H1 (cell line): ENCODE data around the gene IL36A. TPM values are rescaled to one million over a fixed set of nuclear protein-coding genes. Genes with fewer than 3 reads are reported as not detected.

Source experiments
- CTCF ChIA-PET: fragments of 300-600 bp; sonication (Branson Sonifier 250); formaldehyde crosslinking; loops from one replicate; lab custom pipeline; 2021; ENCODE audit not compliant: partially characterized antibody; lab: Charles Lee
- POLR2A ChIA-PET: fragments of 300-600 bp; sonication (Branson Sonifier 250); formaldehyde crosslinking; loops from one replicate; lab custom pipeline; 2021; ENCODE audit warnings: inconsistent platforms; ENCODE audit not compliant: partially characterized antibody; lab: Charles Lee
- DNase-seq, 2 experiments: peaks; one replicate each; pipeline versions ENCODE4 v3.0.0 to v3.0.0-alpha.2; 2010 to 2022; ENCODE audit warnings: low spot score in 2 of 2, low read depth in 1 of 2, mixed read lengths in 1 of 2
- FAIRE-seq: peaks from 2 replicates; lab custom pipeline; 2011; peaks lifted over from hg19 to GRCh38; lab: Jason Lieb, UNC
- H2AFZ ChIP-seq: 2 replicates; pipeline ENCODE4 v1.8.1; 2012; ENCODE audit warnings: low read length, inconsistent platforms
- H2AK5ac ChIP-seq: 2 replicates; pipeline ENCODE4 v1.6.1; 2013; ENCODE audit warnings: low read depth, low read length
- H2BK120ac ChIP-seq: replicated peaks from 2 replicates; pipeline ENCODE3; 2013; ENCODE audit warnings: low read depth, low read length, inconsistent platforms
- H2BK12ac ChIP-seq: 2 replicates; pipeline ENCODE4 v1.6.1; 2013; ENCODE audit warnings: low read depth, low read length
- H2BK15ac ChIP-seq: 2 replicates; pipeline ENCODE4 v1.6.1; 2013; ENCODE audit warnings: low read length
- H2BK20ac ChIP-seq: 2 replicates; pipeline ENCODE4 v1.6.1; 2013; ENCODE audit warnings: low read length
- H2BK5ac ChIP-seq: 2 replicates; pipeline ENCODE4 v1.6.1; 2013; ENCODE audit warnings: low read depth, low read length
- H3K14ac ChIP-seq: 2 replicates; pipeline ENCODE4 v1.6.1; 2013; ENCODE audit warnings: inconsistent platforms; ENCODE audit not compliant: insufficient read length
- H3K18ac ChIP-seq: 2 replicates; pipeline ENCODE4 v1.6.1; 2013; ENCODE audit warnings: low read length; ENCODE audit errors: extremely low read depth
- H3K23ac ChIP-seq: 2 replicates; pipeline ENCODE4 v1.6.1; 2013; ENCODE audit warnings: inconsistent platforms; ENCODE audit not compliant: insufficient read length
- H3K23me2 ChIP-seq: 2 replicates; pipeline ENCODE4 v1.6.1; 2013; ENCODE audit warnings: low read depth, low read length
- H3K27ac ChIP-seq: 2 replicates; pipeline ENCODE4 v1.6.1; 2011; ENCODE audit warnings: low read depth, low read length, inconsistent platforms
- H3K27me3 ChIP-seq, 4 experiments: replicated peaks in 1 of 4; 1 replicate in 1 of 4; 2 replicates in 3 of 4; pipeline versions ENCODE4 v1.6.1 to v1.8.1; 2011 to 2013; ENCODE audit warnings: low read length in 3 of 4, mild to moderate bottlenecking in 3 of 4, inconsistent platforms in 2 of 4, mixed read lengths in 2 of 4, moderate library complexity in 1 of 4; ENCODE audit not compliant: control insufficient read depth in 3 of 4, insufficient read depth in 3 of 4; ENCODE audit errors: extremely low read depth in 1 of 4
- H3K36me3 ChIP-seq, 4 experiments: 2 replicates each; pipeline versions ENCODE4 v1.6.1 to v1.8.1; 2011 to 2013; ENCODE audit warnings: mild to moderate bottlenecking in 4 of 4, low read length in 3 of 4, moderate library complexity in 2 of 4, control low read depth in 1 of 4, inconsistent platforms in 1 of 4; ENCODE audit not compliant: insufficient read depth in 4 of 4, control insufficient read depth in 2 of 4
- H3K4ac ChIP-seq: replicated peaks from 2 replicates; pipeline ENCODE3; 2013; ENCODE audit warnings: low read length, low read depth, mixed read lengths, inconsistent platforms; ENCODE audit not compliant: insufficient read length
- H3K4me1 ChIP-seq, 4 experiments: replicated peaks in 1 of 4; 1 replicate in 1 of 4; 2 replicates in 3 of 4; pipeline versions ENCODE4 v1.6.1 to v1.8.1; 2011 to 2013; ENCODE audit warnings: low read length in 3 of 4, inconsistent platforms in 2 of 4, mixed read lengths in 1 of 4; ENCODE audit not compliant: insufficient read depth in 4 of 4, control insufficient read depth in 3 of 4
- H3K4me2 ChIP-seq, 2 experiments: 2 replicates each; pipeline versions ENCODE4 v1.6.1 to v1.8.1; 2011 to 2013; ENCODE audit warnings: low read depth in 2 of 2, low read length in 2 of 2, control low read depth in 1 of 2, inconsistent platforms in 1 of 2, mild to moderate bottlenecking in 1 of 2; ENCODE audit not compliant: insufficient read depth in 1 of 2
- H3K4me3 ChIP-seq, 4 experiments: fragments of 200-600, 300-600 bp in 1 of 4; sonication (generic), shearing (Covaris generic), sonication (Bioruptor Twin) in 1 of 4; 2 replicates each; pipeline versions ENCODE4 v1.5.1 to v1.8.1; 2011 to 2016; ENCODE audit warnings: low read length in 4 of 4, low read depth in 3 of 4, control low read depth in 2 of 4, inconsistent platforms in 2 of 4, mild to moderate bottlenecking in 2 of 4, mixed read lengths in 1 of 4, moderate library complexity in 1 of 4; ENCODE audit not compliant: insufficient read depth in 2 of 4; ENCODE audit errors: extremely low read depth in 1 of 4
- H3K56ac ChIP-seq: replicated peaks from 2 replicates; pipeline ENCODE3; 2013; ENCODE audit warnings: low read depth, mild to moderate bottlenecking, mixed read lengths, low read length, inconsistent platforms; ENCODE audit not compliant: insufficient read length
- H3K79me1 ChIP-seq: 2 replicates; pipeline ENCODE4 v1.6.1; 2013; ENCODE audit warnings: low read depth, low read length, control low read depth
- H3K79me2 ChIP-seq, 2 experiments: 2 replicates each; pipeline versions ENCODE4 v1.6.1 to v1.8.1; 2012 to 2013; ENCODE audit warnings: low read length in 2 of 2, mild to moderate bottlenecking in 2 of 2, inconsistent platforms in 1 of 2; ENCODE audit not compliant: insufficient read depth in 2 of 2, control insufficient read depth in 1 of 2
- H3K9ac ChIP-seq, 4 experiments: replicated peaks in 1 of 4; 1 replicate in 1 of 4; 2 replicates in 3 of 4; pipeline versions ENCODE4 v1.6.1 to v1.8.1; 2011 to 2013; ENCODE audit warnings: low read depth in 3 of 4, low read length in 3 of 4, control low read depth in 2 of 4, mild to moderate bottlenecking in 2 of 4, moderate library complexity in 2 of 4, inconsistent platforms in 1 of 4; ENCODE audit errors: extremely low read depth in 1 of 4
- H3K9me3 ChIP-seq, 2 experiments: 2 replicates each; pipeline versions ENCODE4 v1.6.1 to v1.8.1; 2012 to 2013; ENCODE audit warnings: mild to moderate bottlenecking in 2 of 2, moderate library complexity in 2 of 2, control low read depth in 1 of 2, inconsistent platforms in 1 of 2, low read depth in 1 of 2, low read length in 1 of 2, mixed read lengths in 1 of 2; ENCODE audit not compliant: insufficient read depth in 2 of 2
- H4K20me1 ChIP-seq, 2 experiments: replicated peaks in 1 of 2; 2 replicates each; pipeline versions ENCODE3 to v1.8.1; 2011 to 2013; ENCODE audit warnings: inconsistent platforms in 2 of 2, low read length in 2 of 2, mild to moderate bottlenecking in 1 of 2; ENCODE audit not compliant: insufficient read depth in 2 of 2, control insufficient read depth in 1 of 2
- H4K5ac ChIP-seq: 2 replicates; pipeline ENCODE4 v1.6.1; 2013; ENCODE audit warnings: low read length, low read depth, mixed read lengths, inconsistent platforms; ENCODE audit not compliant: insufficient read length
- H4K8ac ChIP-seq: 2 replicates; pipeline ENCODE4 v1.8.0; 2013; ENCODE audit warnings: mild to moderate bottlenecking, moderate library complexity, low read length, inconsistent platforms; ENCODE audit not compliant: insufficient read depth; ENCODE audit errors: extremely low read depth
- H4K91ac ChIP-seq: replicated peaks from 2 replicates; pipeline ENCODE3; 2013; ENCODE audit warnings: low read length, mixed read lengths, inconsistent platforms; ENCODE audit not compliant: insufficient read length
- CBX8 ChIP-seq: fragments of 300-800, 300-1000 bp; sonication (generic); IDR thresholded peaks from 2 replicates; pipeline ENCODE4 v1.7.1; 2016; ENCODE audit warnings: low read depth, low read length, borderline replicate concordance
- CREB1 ChIP-seq: IDR thresholded peaks from 2 replicates; pipeline ENCODE4 v1.6.1; 2012; ENCODE audit warnings: inconsistent platforms
- GABPA ChIP-seq: IDR thresholded peaks from 2 replicates; pipeline ENCODE4 v1.6.1; 2011; ENCODE audit warnings: mild to moderate bottlenecking, low read length, moderate library complexity, borderline replicate concordance; ENCODE audit not compliant: insufficient read depth
- HDAC2 ChIP-seq, 2 experiments: fragments of 300-600 bp in 1 of 2; sonication (generic) in 1 of 2; IDR thresholded peaks; 2 replicates each; pipeline ENCODE4 v1.6.1; 2011 to 2012; ENCODE audit warnings: low read depth in 2 of 2, low read length in 2 of 2, mild to moderate bottlenecking in 2 of 2, moderate library complexity in 2 of 2, borderline replicate concordance in 1 of 2, inconsistent platforms in 1 of 2
- JUN ChIP-seq: IDR thresholded peaks from 2 replicates; pipeline ENCODE4 v1.6.1; 2011; ENCODE audit warnings: low read depth, mild to moderate bottlenecking, improper control_type of control experiment, low read length
- MAFK ChIP-seq: IDR thresholded peaks from 2 replicates; pipeline ENCODE4 v1.6.1; 2012; ENCODE audit warnings: low read depth, mild to moderate bottlenecking, improper control_type of control experiment, low read length
- NANOG ChIP-seq: IDR thresholded peaks from 2 replicates; pipeline ENCODE4 v1.6.1; 2011; ENCODE audit warnings: low read length, low read depth, mild to moderate bottlenecking, inconsistent platforms; ENCODE audit not compliant: insufficient read depth, poor library complexity, severe bottlenecking
- NRF1 ChIP-seq: IDR thresholded peaks from 2 replicates; pipeline ENCODE4 v1.6.1; 2011; ENCODE audit warnings: mild to moderate bottlenecking, low read depth, low read length, improper control_type of control experiment
- PHF8 ChIP-seq: fragments of 200-600 bp; sonication (generic); conservative IDR thresholded peaks from 2 replicates; pipeline ENCODE4 v1.7.1; 2012; ENCODE audit warnings: low read depth, mild to moderate bottlenecking, inconsistent platforms, low read length, moderate library complexity
- RNF2 ChIP-seq: fragments of 200-900, 300-1000 bp; sonication (generic); IDR thresholded peaks from 2 replicates; pipeline ENCODE4 v1.7.1; 2016; ENCODE audit warnings: borderline replicate concordance, low read depth, mild to moderate bottlenecking, antibody characterized with exemption, low read length; ENCODE audit not compliant: poor library complexity, severe bottlenecking; ENCODE audit errors: missing control alignments
- SUZ12 ChIP-seq: fragments of 200-600 bp; sonication (generic); IDR thresholded peaks from 2 replicates; pipeline ENCODE4 v1.6.1; 2012; ENCODE audit warnings: mild to moderate bottlenecking, inconsistent platforms, low read length, moderate library complexity, mixed read lengths
- WGBS, 2 experiments: shearing (Covaris generic) in 1 of 2; methylation state at CpG; one replicate each; pipeline versions ENCODE4 v1.1.6 to v1.1.7; 2013 to 2015; ENCODE audit warnings: low lambda C conversion rate in 2 of 2, mixed read lengths in 2 of 2, inconsistent platforms in 1 of 2, low coverage in 1 of 2, missing lambda C conversion rate in 1 of 2; ENCODE audit not compliant: insufficient replicate concordance in 2 of 2, insufficient coverage in 1 of 2, insufficient read length in 1 of 2; ENCODE audit errors: extremely low coverage in 1 of 2, missing lambda C conversion rate in 1 of 2; 5-methylcytosine and 5-hydroxymethylcytosine counted together
- polyA plus RNA-seq, 7 experiments: library from polyadenylated mRNA; depleted of rRNA in 3 of 7; stranded (reverse) in 5 of 7; unstranded in 2 of 7; fragments of >200 nt in 5 of 7; fragments of 200-250 nt in 2 of 7; gene quantifications; 1 replicate in 5 of 7; 2 replicates in 1 of 7; 4 replicates in 1 of 7; pipeline versions ENCODE4 v1.2.1 to v1.2.3, GENCODE V29; 2011 to 2013; ENCODE audit warnings: missing spikeins in 2 of 7, mixed read lengths in 2 of 7
- total RNA-seq: library from RNA; stranded (reverse); fragmentation: NEBNext Ultra II Directional; extraction: Animal tissue kit (Norgen Biotek cat#: 25700); gene quantifications from 2 replicates; pipeline ENCODE4 v1.2.1, GENCODE V29; 2021

IL36A gene
- total and polyA plus RNA-seq, 2 of the 8 experiments (the other 6 are each of a cell fraction or from before 2014, with no cell fraction given) = not detected

- no peak overlapping the region for H4K91ac ChIP-seq
- no peak for FAIRE-seq
- no peaks in the 10 kb centered on the region for H3K36me3 ChIP-seq
- ChIA-PET POLR2A (no interaction called here), CTCF (no interaction called here)
- H3K79me2 ChIP-seq = no peaks in the 10 kb centered on the region
- H3K23ac ChIP-seq = no peak overlapping the region
- H3K4me1 ChIP-seq = no peaks in the 10 kb centered on the region
- H2AFZ ChIP-seq = no peak overlapping the region
- no peak overlapping the region for H3K9ac ChIP-seq
- H3K14ac ChIP-seq = no peak overlapping the region
- H3K4ac ChIP-seq = no peak overlapping the region
- H2AK5ac ChIP-seq = no peak overlapping the region
- no peak overlapping the region for H2BK12ac ChIP-seq
- H4K5ac ChIP-seq = no peak overlapping the region
- H3K9me3 ChIP-seq = peaks cover 9 to 20% of the 10 kb centered on the region in 2 experiments; a peak in 2 of 4 replicates
- 90% methylated on average over 1 of the region's 1 CpG; no CpG with 5 or more reads in 1 of the 2 experiments for WGBS, 2 experiments
- no peaks in the 10 kb centered on the region for H3K79me1 ChIP-seq
- TF ChIP-seq CBX8 (no peak), NRF1 (no peak), GABPA (no peak), PHF8 (no peak), HDAC2 (IDR thresholded peaks at IDR 0.05; ENCODE audit: borderline replicate concordance in 1 of 2, low read depth in 2 of 2, low read length in 2 of 2) (no peak), RNF2 (no peak), CREB1 (no peak), MAFK (no peak), JUN (no peak), SUZ12 (no peak), NANOG (no peak)
- TF ChIP-seq, all 59 proteins: peak for 0
- no peak overlapping the region for H2BK120ac ChIP-seq
- no peak overlapping the region for H2BK5ac ChIP-seq
- no peaks in the 10 kb centered on the region for H4K20me1 ChIP-seq
- H3K27me3 ChIP-seq = no peaks in the 10 kb centered on the region
- H3K56ac ChIP-seq = no peak overlapping the region
- H2BK20ac ChIP-seq = no peak overlapping the region
- H3K18ac ChIP-seq = no peak overlapping the region
- no peak overlapping the region for H3K27ac ChIP-seq
- H3K4me3 ChIP-seq = no peak overlapping the region
- no peak overlapping the region for H2BK15ac ChIP-seq
- H4K8ac ChIP-seq = no peak overlapping the region
- H3K23me2 ChIP-seq = no peaks in the 10 kb centered on the region
- H3K4me2 ChIP-seq = no peak overlapping the region
- no peak for DNase-seq
Measured at GRCh38 chr2:113000436-113000835, 4.8 kb upstream of the IL36A start.
